Smooth muscle cell (in vitro differentiated cells): ENCODE data around the gene PDIA5. TPM values are rescaled to one million over a fixed set of nuclear protein-coding genes. Genes with fewer than 3 reads are reported as not detected.
A peak's percentile ranks its signal among the peaks of the same experiment; 100 is the strongest.

Source experiments
- DNase-seq: peaks from one replicate; lab custom pipeline; 2025; ENCODE audit not compliant: unreplicated experiment; lab: John Stamatoyannopoulos, UW
- H2AFZ ChIP-seq: fragments of 200-600 bp; sonication (generic); 2 replicates; pipeline ENCODE4 v1.6.0; 2016; ENCODE audit warnings: antibody characterized with exemption, low read depth, mild to moderate bottlenecking
- H3F3A ChIP-seq: fragments of 200-600 bp; sonication (generic); 2 replicates; pipeline ENCODE4 v1.6.0; 2017; ENCODE audit warnings: antibody characterized with exemption, low read depth
- H3K27ac ChIP-seq: fragments of 200-600 bp; sonication (generic); 2 replicates; pipeline ENCODE4 v1.5.1; 2016; ENCODE audit warnings: low read depth, mild to moderate bottlenecking
- H3K27me3 ChIP-seq: fragments of 200-600 bp; sonication (generic); 2 replicates; pipeline ENCODE4 v1.6.1; 2016; ENCODE audit warnings: low read depth, mild to moderate bottlenecking
- H3K36me3 ChIP-seq: fragments of 200-600 bp; sonication (generic); 2 replicates; pipeline ENCODE4 v1.5.1; 2016; ENCODE audit warnings: low read depth
- H3K4me1 ChIP-seq: fragments of 200-600 bp; sonication (generic); 2 replicates; pipeline ENCODE4 v1.5.1; 2016; ENCODE audit warnings: low read depth
- H3K4me2 ChIP-seq: fragments of 200-600 bp; sonication (generic); 2 replicates; pipeline ENCODE4 v1.6.0; 2016; ENCODE audit warnings: mild to moderate bottlenecking
- H3K4me3 ChIP-seq: fragments of 200-600 bp; sonication (generic); 2 replicates; pipeline ENCODE4 v1.5.1; 2016; ENCODE audit warnings: mild to moderate bottlenecking
- H3K79me2 ChIP-seq: fragments of 200-600 bp; sonication (generic); 2 replicates; pipeline ENCODE4 v1.6.0; 2016; ENCODE audit warnings: low read depth, mild to moderate bottlenecking
- H3K9ac ChIP-seq: fragments of 200-600 bp; sonication (generic); 2 replicates; pipeline ENCODE4 v1.6.0; 2016; ENCODE audit warnings: low read depth
- H3K9me3 ChIP-seq: fragments of 200-600 bp; sonication (generic); replicated peaks from 2 replicates; pipeline ENCODE4 v1.5.1; 2016; ENCODE audit warnings: low read depth
- H4K20me1 ChIP-seq: fragments of 200-600 bp; sonication (generic); 2 replicates; pipeline ENCODE4 v1.6.0; 2016; ENCODE audit warnings: low read depth
- WGBS: methylation state at CpG from one replicate; pipeline ENCODE4 v1.1.7; 2016; ENCODE audit warnings: low lambda C conversion rate; 5-methylcytosine and 5-hydroxymethylcytosine counted together
- polyA plus RNA-seq: library from polyadenylated mRNA; unstranded; fragments of >200 nt; fragmentation: Nextera tagmentation; extraction: Ambion mirVana; gene quantifications from 2 replicates; pipeline ENCODE4 v1.2.1, GENCODE V29; 2016
- total RNA-seq: library from RNA; depleted of rRNA; stranded (reverse); fragments of >200 nt; gene quantifications from 2 replicates; pipeline ENCODE4 v1.2.3, GENCODE V29; 2014
- TF ChIP-seq, protein P1 (sequence below): fragments of 200-600 bp; sonication (generic); IDR thresholded peaks from 2 replicates; pipeline ENCODE4 v1.5.1; 2017; ENCODE audit warnings: borderline replicate concordance, mild to moderate bottlenecking, antibody characterized with exemption; ENCODE audit not compliant: insufficient read depth, poor library complexity, severe bottlenecking

Gene PDIA5
- total and polyA plus RNA-seq, 2 experiments from 2014 or later = 65.4 to 102 TPM

DNA sequence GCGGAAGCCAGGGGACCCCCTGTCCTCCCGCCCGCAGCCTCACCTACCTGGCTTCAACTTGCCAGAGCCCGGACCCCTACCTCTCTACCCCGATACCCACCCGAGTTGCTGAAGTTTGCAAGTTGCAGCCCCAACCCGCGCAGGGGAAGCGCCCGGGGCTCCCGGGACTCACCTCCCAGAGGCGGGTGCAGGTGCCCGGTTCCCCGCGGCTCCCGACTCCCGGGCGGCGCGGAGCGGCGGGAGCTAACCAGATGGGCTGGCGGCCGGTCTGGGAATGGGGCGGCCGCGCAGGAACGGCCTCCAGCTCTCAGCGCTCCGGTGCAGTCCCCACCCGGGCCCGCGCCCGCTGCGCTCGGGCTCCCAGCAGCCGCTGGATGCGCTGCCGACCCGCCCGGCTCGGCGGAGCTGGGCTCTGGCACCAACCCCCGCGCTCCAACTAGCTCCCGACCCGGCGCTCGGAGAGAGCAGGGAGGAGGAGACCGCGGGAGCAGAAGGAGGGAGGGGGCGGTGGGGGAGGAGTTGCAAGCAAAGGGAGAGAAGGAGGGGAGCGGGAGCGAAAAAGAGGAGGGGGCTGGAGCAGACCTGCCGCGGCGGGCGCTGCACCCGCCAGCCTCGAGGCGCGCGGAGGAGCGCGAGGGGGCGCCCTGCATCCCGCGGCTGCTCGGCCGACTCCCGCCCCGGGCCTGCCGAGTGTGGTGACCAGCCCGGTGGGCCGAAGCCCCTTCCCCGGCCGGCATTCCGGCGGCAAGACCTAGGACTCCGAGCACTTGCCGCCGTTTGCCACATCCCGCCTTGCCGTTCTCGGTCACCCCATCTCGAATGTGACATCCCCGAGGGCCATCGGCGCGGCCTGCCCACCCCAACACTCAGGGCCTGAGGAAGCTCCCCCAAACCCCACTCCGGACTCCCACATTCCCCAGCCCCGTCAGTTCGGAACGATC lies 39.3 kb upstream of the PDIA5 start, which contains the start of gene SEMA5B:
Gene SEMA5B (minus strand): TSS at position 472 of the 941 bp plus-strand sequence. CDS start 66,500 bp downstream, outside the sequence.
- Histone ChIP-seq H3K4me3 (peak within 1 kb of the TSS; percentile 68), H3K27me3 (peaks cover 84% of the 10 kb centered on the region), H4K20me1 (no peaks in the 10 kb centered on the region), H2AFZ (peak within 1 kb of the TSS; percentile 92), H3K4me1 (peaks cover 20% of the 10 kb centered on the region), H3K27ac (no peak within 1 kb of the TSS), H3K79me2 (no peaks in the 10 kb centered on the region), H3K9ac (no peak within 1 kb of the TSS), H3F3A (no peaks in the 10 kb centered on the region), H3K9me3 (no peaks in the 10 kb centered on the region), H3K4me2 (peak within 1 kb of the TSS; percentile 98), H3K36me3 (no peaks in the 10 kb centered on the region)
- under 1% methylated on average over 72 of the region's 94 CpGs for WGBS
- DNase-seq = no peak
- TF ChIP-seq, protein P1, sequence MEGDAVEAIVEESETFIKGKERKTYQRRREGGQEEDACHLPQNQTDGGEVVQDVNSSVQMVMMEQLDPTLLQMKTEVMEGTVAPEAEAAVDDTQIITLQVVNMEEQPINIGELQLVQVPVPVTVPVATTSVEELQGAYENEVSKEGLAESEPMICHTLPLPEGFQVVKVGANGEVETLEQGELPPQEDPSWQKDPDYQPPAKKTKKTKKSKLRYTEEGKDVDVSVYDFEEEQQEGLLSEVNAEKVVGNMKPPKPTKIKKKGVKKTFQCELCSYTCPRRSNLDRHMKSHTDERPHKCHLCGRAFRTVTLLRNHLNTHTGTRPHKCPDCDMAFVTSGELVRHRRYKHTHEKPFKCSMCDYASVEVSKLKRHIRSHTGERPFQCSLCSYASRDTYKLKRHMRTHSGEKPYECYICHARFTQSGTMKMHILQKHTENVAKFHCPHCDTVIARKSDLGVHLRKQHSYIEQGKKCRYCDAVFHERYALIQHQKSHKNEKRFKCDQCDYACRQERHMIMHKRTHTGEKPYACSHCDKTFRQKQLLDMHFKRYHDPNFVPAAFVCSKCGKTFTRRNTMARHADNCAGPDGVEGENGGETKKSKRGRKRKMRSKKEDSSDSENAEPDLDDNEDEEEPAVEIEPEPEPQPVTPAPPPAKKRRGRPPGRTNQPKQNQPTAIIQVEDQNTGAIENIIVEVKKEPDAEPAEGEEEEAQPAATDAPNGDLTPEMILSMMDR = peak; percentile 26

DNA sequence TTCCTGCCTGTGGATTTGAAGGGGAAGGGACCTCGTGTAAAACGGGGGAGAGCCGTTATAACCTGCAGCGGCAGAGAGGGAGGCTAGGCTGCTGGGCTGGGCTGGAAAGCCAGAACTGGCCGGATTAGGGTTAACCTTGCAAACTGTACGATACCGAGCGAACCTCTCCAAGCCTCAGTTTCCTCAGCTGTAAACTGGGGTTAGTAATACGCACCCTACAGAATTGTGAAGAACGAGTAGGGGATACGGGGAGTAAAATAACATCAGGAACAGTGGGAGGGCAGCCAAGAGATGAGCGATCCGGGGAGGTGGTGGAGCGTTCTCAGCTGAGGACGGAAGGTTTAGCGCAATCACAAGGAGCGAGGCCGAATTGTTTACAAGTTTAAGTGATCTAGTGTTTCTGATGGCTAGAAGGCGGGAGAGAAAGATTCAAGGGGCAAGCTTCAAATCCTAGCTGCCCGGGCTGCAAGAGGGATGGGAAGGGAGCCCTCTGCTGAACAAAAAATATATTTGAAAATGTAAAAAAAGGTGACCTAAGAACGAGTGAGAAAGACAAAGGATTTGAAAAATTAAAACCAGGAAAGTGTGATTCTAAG lies 38.5 kb upstream of the PDIA5 start:
- Histone ChIP-seq H3F3A (no peaks in the 10 kb centered on the region), H3K4me3 (peak overlapping the region; percentile 68), H2AFZ (peak overlapping the region; percentile 92), H3K27me3 (peaks cover 77% of the 10 kb centered on the region), H3K9ac (no peak overlapping the region), H3K9me3 (no peaks in the 10 kb centered on the region), H3K4me2 (peak overlapping the region; percentile 98), H3K4me1 (peaks cover 20% of the 10 kb centered on the region), H3K79me2 (no peaks in the 10 kb centered on the region), H3K27ac (no peak overlapping the region), H3K36me3 (no peaks in the 10 kb centered on the region), H4K20me1 (no peaks in the 10 kb centered on the region)
- DNase-seq = no peak
- under 1% methylated on average over 21 of the region's 21 CpGs for WGBS
- TF ChIP-seq, protein P1 = peak; percentile 49

DNA sequence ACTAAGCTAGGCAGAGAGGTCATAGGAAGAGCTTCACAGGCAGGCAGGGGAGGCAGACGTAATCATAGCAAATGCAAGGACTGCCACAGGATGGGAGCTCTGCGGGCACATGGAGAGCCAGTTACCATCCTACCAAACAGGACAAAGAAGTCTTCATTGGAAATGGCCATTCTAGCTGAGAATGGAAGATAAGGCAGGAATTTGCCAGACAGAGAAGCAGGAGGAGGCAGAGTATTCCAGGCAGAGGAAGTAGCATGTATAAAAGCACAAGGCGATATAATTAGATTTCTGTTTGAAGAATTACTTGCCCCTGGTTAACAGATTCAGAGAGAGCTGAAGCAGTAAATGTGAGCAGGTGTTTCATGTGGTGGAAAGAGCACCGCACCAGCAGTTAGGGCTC lies 35.8 kb upstream of the PDIA5 start:
- no peaks in the 10 kb centered on the region for H3K79me2 ChIP-seq
- H3K27ac ChIP-seq = no peak overlapping the region
- no peak overlapping the region for H3K4me2 ChIP-seq
- H3K4me3 ChIP-seq = no peak overlapping the region
- H3K27me3 ChIP-seq = peaks cover 50% of the 10 kb centered on the region
- no peaks in the 10 kb centered on the region for H3F3A ChIP-seq
- no peaks in the 10 kb centered on the region for H3K9me3 ChIP-seq
- no peak overlapping the region for H2AFZ ChIP-seq
- no peak for DNase-seq
- WGBS = 85% methylated on average over 4 of the region's 4 CpGs
- H3K9ac ChIP-seq = no peak overlapping the region
- TF ChIP-seq, protein P1 = no peak
- no peaks in the 10 kb centered on the region for H3K36me3 ChIP-seq
- H3K4me1 ChIP-seq = peaks cover 20% of the 10 kb centered on the region
- H4K20me1 ChIP-seq = no peaks in the 10 kb centered on the region
